Activated CD8-positive, alpha-beta memory T cell treated with anti-CD3 and anti-CD28 coated beads, Interleukin-2, amount 50 U/mL, for 24 hours (primary cell): ENCODE results near the gene FKBP8.
"Not testable (repeated sequence)": the region's sequence is repeated elsewhere in the genome, so short reads cannot be mapped to it uniquely, and the experiment has no call there.

Source experiments
- DNase-seq: peaks from one replicate; pipeline ENCODE4 v3.0.0-alpha.2; 2020; ENCODE audit errors: extremely low read depth

FKBP8 gene

DNA sequence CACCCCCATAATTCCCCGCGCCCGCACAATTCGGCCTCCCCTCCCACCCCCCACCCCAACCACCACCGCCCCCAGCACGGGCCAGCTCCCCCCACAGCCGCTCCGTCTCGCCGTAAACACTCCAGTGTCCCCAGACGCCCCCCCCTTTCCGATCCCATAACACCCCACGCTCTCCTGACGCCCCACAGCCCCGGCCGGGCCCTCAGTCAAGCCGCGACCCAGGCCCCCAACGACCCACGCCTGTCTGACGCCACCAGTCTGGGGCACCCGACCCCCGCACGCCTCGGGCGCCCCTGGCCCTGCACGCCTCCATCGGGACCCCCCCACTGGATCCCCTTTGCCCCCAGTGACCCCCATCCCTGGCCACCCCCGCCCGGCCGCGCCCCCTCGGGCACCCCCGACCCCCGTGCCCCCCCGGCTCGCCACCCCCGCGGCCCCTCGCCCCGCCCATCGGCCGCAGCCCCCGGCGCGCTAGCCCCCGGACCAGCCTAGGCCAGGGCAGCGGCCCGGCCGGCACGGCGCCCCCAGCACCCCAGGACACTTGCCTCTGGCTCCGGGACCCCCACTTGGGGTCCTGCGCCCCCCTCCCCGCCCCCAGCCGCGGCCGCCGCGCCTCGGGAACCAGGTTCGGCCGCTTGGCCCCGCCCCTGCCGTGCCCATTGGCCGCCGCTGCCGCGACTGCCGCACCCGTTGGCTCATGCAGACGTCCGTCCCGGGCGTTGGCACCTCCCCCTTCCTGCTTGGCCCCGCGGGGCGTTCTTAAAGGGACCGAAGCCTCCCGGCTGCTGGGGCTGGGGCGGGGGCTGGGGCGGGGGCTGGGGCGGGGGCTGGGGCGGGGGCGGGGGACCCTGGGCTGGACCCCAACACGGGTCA, at the start of gene FKBP8:
TSS of gene FKBP8 (minus strand) at position 633 of the 873 bp plus-strand sequence. CDS start 1,603 bp downstream, outside the sequence.
- DNase-seq = peak; percentile 82

DNA sequence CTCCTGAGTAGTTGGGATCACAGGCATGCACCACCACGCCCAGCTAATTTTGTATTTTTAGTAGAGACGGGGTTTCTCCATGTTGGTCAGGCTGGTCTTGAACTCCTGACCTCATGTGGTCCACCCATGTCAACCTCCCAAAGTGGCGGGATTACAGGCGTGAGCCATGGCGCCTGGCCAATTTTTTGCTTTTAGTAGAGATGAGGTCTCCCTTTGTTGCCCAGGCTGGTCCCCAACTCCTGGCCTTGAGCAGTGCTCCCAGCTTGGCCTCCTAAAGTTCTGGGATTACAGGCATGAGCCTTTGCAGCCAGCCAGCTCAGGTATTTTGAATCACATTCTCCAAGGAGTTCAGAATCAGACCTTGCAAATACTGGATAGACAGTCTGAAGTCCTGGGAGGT, 49.4 kb upstream of the FKBP8 start:
- DNase-seq = not testable (repeated sequence)

- DNase-seq = no peak
Measured at GRCh38 chr19:18591735-18592385, 48.5 kb upstream of the FKBP8 start.

- DNase-seq = no peak
Measured at GRCh38 chr19:18590273-18591272, 47.2 kb upstream of the FKBP8 start.

GRCh38 chr19:18589380-18590272, 46.3 kb upstream of the FKBP8 start:
- DNase-seq = no peak

DNA sequence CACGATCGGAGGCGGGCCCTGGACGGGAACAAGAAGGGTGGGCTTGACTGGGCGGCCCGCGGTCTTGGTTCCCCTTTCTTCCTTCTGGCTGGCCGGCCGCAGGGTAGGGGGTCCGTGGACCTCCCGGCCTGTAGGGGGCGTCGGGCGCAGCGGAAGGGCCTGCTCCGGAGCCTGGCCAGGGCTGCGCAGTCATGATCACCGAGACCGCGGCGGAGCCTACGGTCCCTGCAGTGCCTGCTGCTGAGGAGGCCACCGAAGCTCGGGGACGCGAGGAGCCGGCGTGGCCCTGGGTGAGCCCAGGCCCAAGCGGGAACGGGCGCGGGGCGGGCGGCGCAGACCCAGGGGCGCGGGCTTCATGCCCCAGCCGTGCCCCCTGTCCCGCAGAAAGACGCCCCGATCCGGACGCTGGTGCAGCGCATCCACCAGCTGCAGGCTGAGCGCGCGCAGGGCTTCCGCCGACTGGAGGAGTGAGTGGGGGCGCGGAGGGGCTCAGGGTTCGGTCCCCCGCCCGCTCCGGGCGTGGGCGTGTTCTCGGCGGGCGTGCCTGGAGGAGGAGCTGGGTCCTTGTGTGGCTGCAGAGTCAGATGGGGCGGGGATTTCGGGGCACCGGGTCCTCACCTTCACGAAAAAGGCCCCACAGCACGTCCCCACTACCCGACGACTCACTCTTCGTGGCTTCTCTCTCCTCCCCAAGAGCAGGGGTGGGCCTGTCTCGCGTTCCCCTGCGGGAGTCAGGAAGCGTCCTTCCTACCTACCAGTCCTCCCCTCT, 45.4 kb upstream of the FKBP8 start, which contains the start of gene REX1BD:
TSS of gene REX1BD (plus strand) at position 188 of the 769 bp plus-strand sequence. CDS start at position 192, 4 bp downstream.
- DNase-seq = peak; percentile 79

GRCh38 chr19:18587962-18588610, 44.7 kb upstream of the FKBP8 start:
- DNase-seq = no peak

DNA sequence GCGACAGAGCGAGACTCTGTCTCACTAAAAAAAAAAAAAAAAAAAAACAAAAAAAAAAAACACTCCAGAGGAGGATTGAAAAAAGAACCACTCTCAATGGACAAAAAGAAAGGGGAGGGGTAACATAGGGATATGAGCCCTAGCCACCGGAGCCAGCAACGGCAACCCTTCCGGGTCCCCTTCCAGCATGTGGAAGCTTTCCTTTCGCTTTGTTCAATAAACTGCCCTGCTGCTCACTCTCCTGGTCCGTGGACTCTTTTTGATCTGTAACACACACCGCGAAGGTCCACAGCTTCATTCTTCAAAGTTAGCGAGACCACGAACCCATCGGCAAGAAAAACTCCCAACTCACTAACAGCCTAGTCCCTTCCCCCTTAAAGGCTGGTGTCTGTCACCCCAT, 44.2 kb upstream of the FKBP8 start:
- DNase-seq = no peak

DNA sequence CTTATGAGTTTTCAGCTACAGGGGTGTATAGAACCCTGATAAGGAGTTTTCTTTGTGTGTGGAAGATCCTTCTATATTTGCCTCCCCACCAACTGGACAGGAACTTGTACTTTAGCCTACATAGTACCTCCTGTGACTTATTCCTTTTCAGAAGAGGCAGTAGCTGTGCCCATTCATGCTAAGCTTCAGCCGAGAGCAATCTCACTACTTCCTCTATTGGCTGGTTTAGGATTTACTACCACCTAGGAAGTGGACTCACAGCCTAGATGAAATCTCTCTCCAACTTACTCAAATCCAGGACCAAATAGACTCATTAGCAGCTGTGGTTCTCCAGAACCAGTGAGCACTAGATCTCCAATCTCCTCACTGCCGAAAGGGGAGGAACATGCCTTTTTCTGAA, 42.9 kb upstream of the FKBP8 start:
- DNase-seq = no peak

DNA sequence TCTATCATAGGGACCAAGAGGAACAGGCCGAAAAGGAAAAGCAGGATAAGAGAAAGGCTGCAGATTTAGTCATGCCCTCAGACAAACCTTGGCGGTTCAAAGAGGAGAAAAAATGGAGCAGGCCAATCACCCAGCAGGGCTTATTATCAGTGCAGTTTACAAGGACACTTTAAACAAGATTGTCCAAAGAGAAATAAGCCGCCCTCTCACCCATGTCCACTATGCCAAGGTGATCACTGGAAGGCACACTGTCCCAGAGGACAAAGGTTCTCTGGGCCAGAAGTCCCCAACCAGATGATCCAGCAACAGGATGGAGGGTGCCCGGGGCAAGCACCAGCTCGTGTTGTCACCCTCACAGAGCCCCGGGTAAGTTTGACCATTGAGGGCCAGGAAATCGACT, 36.9 kb upstream of the FKBP8 start:
- no peak for DNase-seq

GRCh38 chr19:18577365-18577914, 34.1 kb upstream of the FKBP8 start:
- no peak for DNase-seq

- DNase-seq = no peak
Measured at GRCh38 chr19:18576383-18576782, 33.0 kb upstream of the FKBP8 start.

DNA sequence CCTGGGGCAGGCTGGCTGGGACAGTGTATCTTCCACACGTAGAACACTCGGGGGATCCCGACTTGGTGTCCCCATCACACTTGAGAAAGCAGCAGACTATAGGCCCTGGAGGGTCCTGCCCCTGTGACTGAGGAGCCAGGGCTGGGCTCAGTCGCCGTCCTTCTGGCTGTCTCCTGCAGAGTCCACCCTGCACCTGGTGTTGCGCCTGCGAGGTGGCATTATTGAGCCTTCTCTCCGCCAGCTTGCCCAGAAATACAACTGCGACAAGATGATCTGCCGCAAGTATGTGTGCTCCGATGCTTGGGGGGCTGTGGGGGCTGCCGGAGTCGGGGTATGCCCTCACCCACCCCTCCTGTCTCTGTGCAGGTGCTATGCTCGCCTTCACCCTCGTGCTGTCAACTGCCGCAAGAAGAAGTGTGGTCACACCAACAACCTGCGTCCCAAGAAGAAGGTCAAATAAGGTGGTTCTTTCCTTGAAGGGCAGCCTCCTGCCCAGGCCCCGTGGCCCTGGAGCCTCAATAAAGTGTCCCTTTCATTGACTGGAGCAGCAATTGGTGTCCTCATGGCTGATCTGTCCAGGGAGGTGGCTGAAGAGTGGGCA, 31.4 kb upstream of the FKBP8 start:
- no peak for DNase-seq

DNA sequence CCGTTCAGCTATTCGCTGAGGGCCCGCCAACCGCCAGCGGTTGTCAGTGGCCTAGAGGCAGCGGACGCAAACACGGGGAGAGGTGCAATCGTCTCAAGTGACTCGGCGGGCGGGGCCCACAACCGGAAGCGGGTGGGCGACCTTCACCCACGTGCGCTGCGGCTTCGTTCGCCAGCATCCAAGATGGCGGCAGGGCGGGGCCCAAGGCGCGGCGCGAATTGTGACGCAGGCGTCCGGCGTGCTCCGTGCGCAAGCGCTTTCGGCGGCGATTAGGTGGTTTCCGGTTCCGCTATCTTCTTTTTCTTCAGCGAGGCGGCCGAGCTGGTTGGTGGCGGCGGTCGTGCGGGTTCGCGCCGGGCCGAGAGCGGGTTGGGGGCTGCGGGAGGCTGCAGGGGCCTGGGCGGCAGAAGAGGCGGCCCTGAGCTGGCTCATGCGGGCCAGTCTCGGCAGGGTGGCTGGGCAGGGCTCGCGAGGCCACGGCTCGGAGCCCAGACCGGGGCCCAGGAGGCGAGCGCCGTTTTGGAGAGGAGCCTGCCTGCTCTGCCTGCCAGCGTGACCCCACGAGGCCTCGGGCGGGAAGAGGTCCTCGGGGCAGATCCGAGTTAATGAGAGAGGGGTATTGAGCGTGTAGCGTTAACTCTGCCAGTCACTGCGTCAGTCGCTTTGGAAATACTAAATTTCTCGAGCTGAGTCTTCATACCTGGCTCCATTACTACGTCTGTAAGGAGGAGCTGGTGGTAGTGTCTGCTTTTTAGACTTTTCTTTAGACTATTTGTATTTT, 28.4 kb upstream of the FKBP8 start, which contains the start of gene UBA52:
TSS of gene UBA52 (plus strand) at position 294 of the 781 bp plus-strand sequence. CDS start 1,444 bp downstream, outside the sequence.
- peak; percentile 98 for DNase-seq

DNA sequence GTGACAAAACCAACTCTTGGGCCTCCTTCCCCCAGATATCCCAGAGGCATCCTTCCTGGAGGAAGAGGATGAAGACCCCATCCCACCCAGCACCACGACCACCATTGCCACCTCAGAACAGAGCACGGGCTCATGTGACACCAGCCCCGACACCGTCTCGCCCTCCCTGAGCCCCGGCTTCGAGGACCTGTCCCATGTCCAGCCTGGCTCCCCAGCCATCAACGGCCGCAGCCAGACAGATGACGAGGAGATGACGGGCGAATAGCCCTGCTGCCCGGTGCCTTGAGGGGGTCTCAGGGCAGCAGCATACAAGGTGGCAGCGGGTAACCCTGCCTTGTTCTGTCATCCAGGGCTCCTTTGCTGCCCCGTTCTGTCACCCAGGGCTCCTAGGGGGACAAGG, 25.0 kb upstream of the FKBP8 start:
- no peak for DNase-seq

DNA sequence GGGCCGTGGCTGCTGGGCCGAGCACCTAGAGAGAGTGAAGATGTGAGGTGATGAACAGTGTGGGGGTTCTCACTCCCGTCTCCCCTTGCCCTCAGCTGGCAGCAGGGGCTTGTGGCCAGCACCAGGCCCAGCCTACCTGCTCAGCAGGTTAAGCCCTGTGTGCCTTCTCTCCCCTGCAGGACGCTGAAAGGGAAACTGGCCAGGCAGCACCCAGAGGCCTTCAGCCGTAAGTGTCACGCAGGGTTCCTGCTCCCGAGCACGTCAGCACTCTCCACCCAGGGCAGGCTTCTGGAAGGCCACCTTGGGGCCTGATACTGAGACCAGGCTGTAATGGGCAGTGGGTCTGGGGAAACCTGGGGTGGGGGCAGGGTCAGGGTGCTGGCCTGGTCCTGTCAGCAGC, 23.6 kb upstream of the FKBP8 start:
- no peak for DNase-seq

DNA sequence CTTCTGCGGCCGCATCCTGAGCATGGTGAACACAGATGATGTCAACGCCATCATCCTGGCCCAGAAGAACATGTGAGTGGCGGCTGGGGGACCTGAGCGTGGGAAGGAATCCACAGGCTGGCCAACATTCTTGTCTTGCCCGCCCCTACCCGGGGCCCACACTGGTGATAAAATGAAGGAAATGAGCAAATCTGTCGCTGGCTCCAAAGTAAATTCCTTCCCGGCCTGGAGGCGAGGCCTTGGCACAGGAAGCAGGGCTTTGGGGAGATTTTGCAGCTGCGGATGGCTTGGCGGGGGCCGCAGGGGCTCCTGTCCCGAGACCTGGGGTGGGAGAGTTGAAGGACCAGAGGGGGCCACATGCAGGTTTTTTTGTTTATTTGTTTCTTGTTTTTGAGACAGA, 18.7 kb upstream of the FKBP8 start:
- no peak for DNase-seq

DNA sequence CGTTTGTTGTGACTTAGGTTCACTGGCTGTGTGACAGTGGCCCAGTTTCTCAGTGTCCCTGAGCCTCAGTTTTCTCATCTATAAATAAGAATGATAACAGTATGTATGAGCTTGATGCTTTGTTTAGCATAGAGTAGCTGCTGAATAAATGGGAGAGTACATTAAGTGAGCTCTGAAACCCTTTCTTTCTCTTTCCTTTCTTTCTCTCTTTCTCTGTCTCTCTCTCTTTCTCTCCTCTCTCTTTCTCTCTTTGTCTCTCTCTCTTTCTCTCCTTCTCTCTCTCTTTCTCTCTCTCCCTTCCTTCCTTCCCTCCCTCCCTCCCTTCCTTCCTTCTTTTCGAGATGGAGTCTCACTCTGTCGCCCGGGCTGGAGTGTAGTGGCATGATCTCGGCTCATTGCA, 16.3 kb upstream of the FKBP8 start:
- no peak for DNase-seq
